NK-92 (cell line): ENCODE measurements around the gene SRGAP3.

ENCODE experiments used
- DNase-seq: peaks from one replicate; lab custom pipeline; 2025; ENCODE audit not compliant: unreplicated experiment; lab: John Stamatoyannopoulos, UW

The SRGAP3 gene

DNA sequence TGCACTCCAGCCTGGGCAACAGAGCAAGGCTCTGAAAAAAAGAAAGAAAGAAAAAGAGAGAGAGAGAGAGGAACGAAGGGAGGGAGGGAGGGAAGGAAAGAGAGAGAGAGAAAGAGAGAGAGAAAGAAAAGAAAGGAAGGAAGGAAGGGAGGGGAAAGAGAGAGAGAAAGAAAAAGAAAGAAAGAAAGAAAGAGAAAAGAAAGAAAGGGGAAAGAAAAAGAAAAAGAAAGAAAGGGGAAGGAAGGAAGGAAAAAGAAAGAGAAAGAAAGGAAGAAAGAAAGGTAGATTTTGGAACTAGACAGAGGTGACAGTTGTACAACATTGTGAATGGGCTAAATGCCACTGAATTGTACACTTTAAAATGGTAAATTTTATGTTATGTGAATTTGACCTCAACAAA, 5.3 kb upstream of the SRGAP3 start:
- DNase-seq = no peak

- DNase-seq = no peak
Observed at GRCh38 chr3:9253327-9253726, 3.9 kb upstream of the SRGAP3 start.

GRCh38 chr3:9251055-9251786, 1.8 kb upstream of the SRGAP3 start:
- no peak for DNase-seq

GRCh38 chr3:9250236-9250635, 790 bp upstream of the SRGAP3 start:
- DNase-seq = no peak

DNA sequence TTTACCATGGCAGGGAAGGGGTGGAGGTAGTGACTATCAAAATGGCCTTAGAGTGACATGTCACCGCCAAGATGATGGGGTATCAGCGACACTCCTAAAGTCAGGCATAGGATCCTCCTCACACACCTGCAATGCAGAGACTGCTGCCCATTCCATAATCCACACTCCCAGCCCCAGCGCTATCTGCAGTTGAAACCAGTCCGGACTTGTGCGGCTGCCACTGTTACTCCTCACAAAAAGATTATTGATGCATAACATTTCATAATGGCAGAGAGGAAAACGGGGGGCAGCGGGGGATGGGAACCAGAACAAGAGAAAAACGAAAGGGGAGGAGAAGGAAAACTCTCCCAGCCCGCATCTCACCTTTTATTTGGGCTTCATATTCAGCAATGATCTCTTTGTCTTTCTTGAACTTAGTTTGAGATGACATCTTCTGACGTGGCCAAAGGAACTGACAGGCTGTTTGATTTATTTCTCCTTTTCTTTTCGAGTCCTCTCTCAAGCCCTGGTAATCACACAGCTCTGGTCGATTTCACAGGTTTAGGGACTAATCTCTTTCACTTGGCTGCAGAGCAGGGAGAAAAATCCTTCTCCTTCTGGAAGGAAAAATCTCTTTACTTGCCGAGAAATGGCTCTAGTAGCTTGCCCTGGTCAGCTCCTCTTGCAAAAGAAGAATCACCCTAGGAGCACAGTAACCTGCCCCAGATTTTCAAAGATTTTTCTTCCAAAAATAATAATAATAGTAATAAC, 749 bp downstream of the SRGAP3 start:
- DNase-seq = no peak

GRCh38 chr3:9247941-9248521, 1.4 kb downstream of the SRGAP3 start:
- DNase-seq = no peak

GRCh38 chr3:9247361-9247940, 2.0 kb downstream of the SRGAP3 start:
- no peak for DNase-seq

- DNase-seq = no peak
Observed at GRCh38 chr3:9246189-9246588, 3.3 kb downstream of the SRGAP3 start.

GRCh38 chr3:9244495-9245183, 4.8 kb downstream of the SRGAP3 start:
- no peak for DNase-seq

- DNase-seq = no peak
Observed at GRCh38 chr3:9241956-9242355, 7.5 kb downstream of the SRGAP3 start.

DNA sequence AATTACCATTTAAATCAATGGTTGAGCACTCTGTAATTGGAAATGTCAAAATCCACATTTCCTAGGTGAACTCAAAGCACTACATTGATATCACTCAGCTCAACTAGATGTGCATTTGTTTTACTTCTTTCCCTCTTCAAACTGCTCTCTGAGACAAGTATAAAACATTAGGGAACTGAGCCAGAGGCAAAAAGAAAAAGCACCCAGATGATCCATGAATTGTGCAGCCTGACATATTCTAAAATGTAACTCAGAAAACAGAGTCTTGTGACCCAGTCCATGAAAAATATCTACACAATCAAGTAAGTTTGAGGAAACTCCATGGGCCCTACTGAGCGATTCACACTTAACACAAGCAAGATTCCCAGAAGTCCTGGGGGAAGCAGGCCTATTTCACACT, 9.8 kb downstream of the SRGAP3 start:
- DNase-seq = no peak

GRCh38 chr3:9238721-9239295, 10.6 kb downstream of the SRGAP3 start:
- no peak for DNase-seq

GRCh38 chr3:9238276-9238675, 11.2 kb downstream of the SRGAP3 start:
- no peak for DNase-seq

DNA sequence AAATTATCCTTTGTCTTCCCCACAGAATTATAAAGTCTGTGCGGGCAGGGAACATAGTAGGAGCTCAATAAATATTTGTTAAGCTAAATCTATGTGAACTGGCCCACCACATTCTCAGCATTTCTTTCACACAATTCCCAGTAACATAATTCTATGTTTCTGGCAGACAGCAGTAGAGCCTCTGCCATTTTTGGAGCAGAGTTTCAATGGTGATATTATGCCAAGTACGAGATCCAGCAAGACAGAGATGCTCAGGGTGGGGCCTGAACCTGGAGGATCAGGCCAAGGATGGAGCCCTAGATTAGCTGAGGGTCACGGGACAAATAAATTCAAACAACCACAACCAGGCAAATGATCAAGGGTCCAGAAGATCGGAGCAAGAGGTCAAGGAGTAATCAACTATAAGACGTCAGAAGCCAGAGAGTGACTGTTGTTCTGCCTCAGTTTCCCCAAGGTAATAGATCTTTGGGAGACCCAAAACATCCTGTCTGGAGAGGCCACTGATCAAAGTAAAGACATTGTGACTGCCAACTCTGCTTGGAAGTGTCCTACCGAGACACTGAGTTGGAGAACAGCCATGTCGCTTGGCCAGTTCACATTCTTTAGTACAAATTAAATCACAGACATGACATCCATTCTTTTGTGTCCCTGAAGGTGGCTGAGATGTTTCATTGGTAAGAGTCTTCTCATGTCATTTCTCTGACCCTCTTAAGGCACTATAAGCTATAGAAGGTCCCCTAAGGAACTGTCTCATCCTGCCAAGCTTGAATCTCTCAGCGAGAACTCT, 15.4 kb downstream of the SRGAP3 start:
- no peak for DNase-seq

DNA sequence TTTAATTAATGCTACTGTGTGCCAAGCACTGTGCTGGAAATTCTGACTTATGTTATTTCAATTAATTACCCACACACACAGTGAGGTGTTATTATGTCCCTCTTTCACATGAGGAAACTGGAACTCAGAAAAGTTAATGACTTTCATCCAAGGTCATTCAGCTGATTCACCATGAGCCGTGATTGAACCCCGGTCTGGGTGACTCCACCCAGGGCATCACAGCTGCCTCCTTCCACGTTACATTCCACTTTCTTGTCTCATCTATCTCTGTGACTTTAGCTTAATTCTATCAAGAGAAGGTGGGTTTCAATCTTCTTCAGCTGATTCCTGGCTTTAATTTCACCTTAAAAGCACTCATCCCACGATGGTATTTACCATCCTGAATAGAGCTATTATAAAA, 16.3 kb downstream of the SRGAP3 start:
- no peak for DNase-seq

- DNase-seq = no peak
Observed at GRCh38 chr3:9231937-9232336, 17.5 kb downstream of the SRGAP3 start.

GRCh38 chr3:9231471-9231870, 18.0 kb downstream of the SRGAP3 start:
- DNase-seq = no peak

DNA sequence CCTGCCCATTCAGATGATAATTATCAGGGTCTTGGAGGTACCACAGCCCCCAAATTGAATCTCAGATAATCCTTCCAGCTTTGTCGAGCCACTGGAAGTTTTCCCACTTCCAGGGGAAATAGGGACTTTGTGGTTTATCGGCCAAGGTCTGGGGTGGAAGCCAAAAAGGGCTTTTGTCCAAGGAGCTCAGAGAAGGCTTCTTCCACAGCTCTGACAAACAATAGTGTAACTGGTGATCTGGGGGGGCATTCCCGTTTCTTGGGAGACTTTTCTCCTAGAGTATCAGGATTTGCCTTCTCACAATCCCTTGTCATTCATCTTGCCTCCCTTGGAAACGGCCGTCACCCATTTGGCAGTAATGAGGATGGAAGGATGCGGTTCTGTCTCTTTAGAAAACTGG, 18.4 kb downstream of the SRGAP3 start:
- no peak for DNase-seq

GRCh38 chr3:9230596-9230995, 18.9 kb downstream of the SRGAP3 start:
- no peak for DNase-seq

DNA sequence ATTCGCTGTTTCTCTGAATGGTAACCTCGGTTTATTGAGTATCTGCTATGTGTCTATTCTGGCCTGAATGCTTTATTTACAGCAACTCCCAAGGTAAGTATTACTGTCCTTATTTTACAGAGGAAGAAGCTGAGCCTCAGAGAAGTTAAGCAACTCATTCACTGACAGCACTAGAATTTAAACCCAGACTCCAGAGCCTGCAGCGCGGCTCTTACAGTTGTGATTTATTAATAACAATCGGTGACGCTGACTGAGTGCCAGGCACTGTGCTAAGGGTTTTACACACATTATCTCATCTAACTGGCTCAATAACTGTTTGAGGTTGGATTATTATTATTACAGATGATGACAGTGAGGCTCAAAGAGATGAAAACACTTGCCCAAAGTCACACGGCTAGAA, 19.6 kb downstream of the SRGAP3 start:
- DNase-seq = no peak
